Astrocyte of the cerebellum (primary cell): ENCODE results near the gene AKAP17A.
"Not testable (repeated sequence)": the region's sequence is repeated elsewhere in the genome, so short reads cannot be mapped to it uniquely, and the experiment has no call there.

ENCODE experiments used
- DNase-seq: peaks from one replicate; pipeline ENCODE4 v3.0.0-alpha.2; 2011; ENCODE audit warnings: low read depth
- H3K4me3 ChIP-seq: 2 replicates; pipeline ENCODE4 v1.5.1; 2011; ENCODE audit warnings: mild to moderate bottlenecking, low read depth, low read length, moderate library complexity
- CTCF ChIP-seq: IDR thresholded peaks from 2 replicates; pipeline ENCODE4 v1.5.1; 2012; ENCODE audit warnings: low read length, low read depth, moderate library complexity, mild to moderate bottlenecking; ENCODE audit errors: missing control alignments
- in situ Hi-C: cut with HindIII; loops from 2 replicates; pipeline ENCODE4 v1.10.0; 2017; ENCODE audit warnings: low sequenced_read_pairs

The AKAP17A gene

GRCh38 chrX:1554469-1555210 lies 36.8 kb upstream of the AKAP17A start:
- DNase-seq = no peak
- in situ Hi-C loops = no loop called here
- no peak overlapping the region for H3K4me3 ChIP-seq
- TF ChIP-seq CTCF = no peak

- no peak for DNase-seq
- TF ChIP-seq CTCF = no peak
- in situ Hi-C loops = no loop called here
- H3K4me3 ChIP-seq = no peak overlapping the region
Observed at GRCh38 chrX:1555370-1555769, 36.0 kb upstream of the AKAP17A start.

- DNase-seq, in situ Hi-C loops, H3K4me3 ChIP-seq: not testable (repeated sequence)
Observed at GRCh38 chrX:1557442-1557841, 34.0 kb upstream of the AKAP17A start.

- no peak for DNase-seq
- no peak overlapping the region for H3K4me3 ChIP-seq
- in situ Hi-C loops = no loop called here
- TF ChIP-seq CTCF = no peak
Observed at GRCh38 chrX:1558761-1559468, 32.5 kb upstream of the AKAP17A start.

- in situ Hi-C loops = no loop called here
- TF ChIP-seq CTCF = no peak
- no peak for DNase-seq
- no peak overlapping the region for H3K4me3 ChIP-seq
Observed at GRCh38 chrX:1561164-1561563, 30.2 kb upstream of the AKAP17A start.

GRCh38 chrX:1564077-1564476 lies 27.3 kb upstream of the AKAP17A start:
- in situ Hi-C loops, H3K4me3 ChIP-seq, DNase-seq: not testable (repeated sequence)

- no peak for DNase-seq
- no peak overlapping the region for H3K4me3 ChIP-seq
- no peak for TF ChIP-seq CTCF
- in situ Hi-C loops = no loop called here
Observed at GRCh38 chrX:1564750-1565683, 26.4 kb upstream of the AKAP17A start.

GRCh38 chrX:1574181-1574580 lies 17.2 kb upstream of the AKAP17A start:
- in situ Hi-C loops, H3K4me3 ChIP-seq, DNase-seq: not testable (repeated sequence)
